ENCODE data around the gene APOF. TPM values are rescaled to one million over a fixed set of nuclear protein-coding genes. Genes with fewer than 3 reads are reported as not detected.

APOF gene
- total and polyA plus RNA-seq, 12 donors: not detected

DNA sequence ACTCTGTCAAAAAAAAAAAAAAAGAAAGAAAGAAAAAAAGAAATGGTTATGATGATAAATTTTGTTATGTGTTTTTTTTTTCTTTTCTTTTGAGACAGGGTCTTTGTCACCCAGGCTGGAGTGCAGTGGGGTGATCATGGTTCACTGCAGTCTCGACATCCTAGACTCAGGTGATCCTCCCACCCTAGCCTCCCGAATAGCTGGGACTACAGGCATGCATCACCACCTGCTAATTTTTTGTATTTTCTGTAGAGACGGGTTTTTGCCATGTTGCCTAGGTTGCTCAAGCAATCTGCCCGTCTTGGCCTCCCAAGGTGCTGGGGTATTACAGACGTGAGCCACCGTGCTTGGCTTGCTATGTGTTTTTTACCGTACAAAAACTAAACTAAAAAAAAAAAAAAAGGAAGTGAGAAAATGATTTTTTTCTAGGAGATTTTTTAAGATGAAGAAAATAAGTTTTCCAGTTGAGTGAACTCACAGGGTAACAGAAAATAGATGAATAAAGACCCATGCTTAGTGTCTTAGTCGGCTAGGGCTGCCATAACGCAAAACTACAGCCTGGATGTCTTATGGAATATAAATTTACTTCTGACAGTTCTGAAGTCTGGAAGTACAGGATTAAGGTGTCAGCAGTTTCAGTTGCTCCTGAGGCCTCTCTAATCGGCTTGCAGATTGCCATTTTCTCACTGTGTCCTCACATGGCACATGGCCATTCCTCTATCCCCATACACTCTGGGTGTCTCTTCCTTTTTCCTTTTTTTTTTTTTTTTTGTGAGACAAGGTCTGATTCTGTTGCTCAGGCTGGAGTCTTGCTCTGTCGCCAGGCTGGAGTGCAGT is 13.2 kb upstream of the APOF start:
- DNase-seq: no peak
- H3K27ac ChIP-seq: no peak overlapping the region
- H3K4me3 ChIP-seq: no peak overlapping the region
- WGBS, 2 donors: 83 to 87% methylated on average over 11 of the region's 11 CpGs
- TF ChIP-seq, protein P1, sequence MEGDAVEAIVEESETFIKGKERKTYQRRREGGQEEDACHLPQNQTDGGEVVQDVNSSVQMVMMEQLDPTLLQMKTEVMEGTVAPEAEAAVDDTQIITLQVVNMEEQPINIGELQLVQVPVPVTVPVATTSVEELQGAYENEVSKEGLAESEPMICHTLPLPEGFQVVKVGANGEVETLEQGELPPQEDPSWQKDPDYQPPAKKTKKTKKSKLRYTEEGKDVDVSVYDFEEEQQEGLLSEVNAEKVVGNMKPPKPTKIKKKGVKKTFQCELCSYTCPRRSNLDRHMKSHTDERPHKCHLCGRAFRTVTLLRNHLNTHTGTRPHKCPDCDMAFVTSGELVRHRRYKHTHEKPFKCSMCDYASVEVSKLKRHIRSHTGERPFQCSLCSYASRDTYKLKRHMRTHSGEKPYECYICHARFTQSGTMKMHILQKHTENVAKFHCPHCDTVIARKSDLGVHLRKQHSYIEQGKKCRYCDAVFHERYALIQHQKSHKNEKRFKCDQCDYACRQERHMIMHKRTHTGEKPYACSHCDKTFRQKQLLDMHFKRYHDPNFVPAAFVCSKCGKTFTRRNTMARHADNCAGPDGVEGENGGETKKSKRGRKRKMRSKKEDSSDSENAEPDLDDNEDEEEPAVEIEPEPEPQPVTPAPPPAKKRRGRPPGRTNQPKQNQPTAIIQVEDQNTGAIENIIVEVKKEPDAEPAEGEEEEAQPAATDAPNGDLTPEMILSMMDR (IDR thresholded peaks at IDR 0.05): no peak
- intact Hi-C loops (cut with DNase I): loop anchor here in 1 of 10 donors (10.0 kb wide), 1 partner anchor 69 kb away; the partner anchor contains the start of gene TIMELESS
- peaks cover 0 to under 1% (median 0%) of the 10 kb centered on the region in 7 donors for H3K27me3 ChIP-seq
- no peaks in the 10 kb centered on the region for H3K36me3 ChIP-seq
- H3K9me3 ChIP-seq: peaks cover 0 to 6% (median 0%) of the 10 kb centered on the region in 11 donors
- peaks cover 0 to 10% (median 0%) of the 10 kb centered on the region in 9 donors for H3K4me1 ChIP-seq
- ATAC-seq: no peak

DNA sequence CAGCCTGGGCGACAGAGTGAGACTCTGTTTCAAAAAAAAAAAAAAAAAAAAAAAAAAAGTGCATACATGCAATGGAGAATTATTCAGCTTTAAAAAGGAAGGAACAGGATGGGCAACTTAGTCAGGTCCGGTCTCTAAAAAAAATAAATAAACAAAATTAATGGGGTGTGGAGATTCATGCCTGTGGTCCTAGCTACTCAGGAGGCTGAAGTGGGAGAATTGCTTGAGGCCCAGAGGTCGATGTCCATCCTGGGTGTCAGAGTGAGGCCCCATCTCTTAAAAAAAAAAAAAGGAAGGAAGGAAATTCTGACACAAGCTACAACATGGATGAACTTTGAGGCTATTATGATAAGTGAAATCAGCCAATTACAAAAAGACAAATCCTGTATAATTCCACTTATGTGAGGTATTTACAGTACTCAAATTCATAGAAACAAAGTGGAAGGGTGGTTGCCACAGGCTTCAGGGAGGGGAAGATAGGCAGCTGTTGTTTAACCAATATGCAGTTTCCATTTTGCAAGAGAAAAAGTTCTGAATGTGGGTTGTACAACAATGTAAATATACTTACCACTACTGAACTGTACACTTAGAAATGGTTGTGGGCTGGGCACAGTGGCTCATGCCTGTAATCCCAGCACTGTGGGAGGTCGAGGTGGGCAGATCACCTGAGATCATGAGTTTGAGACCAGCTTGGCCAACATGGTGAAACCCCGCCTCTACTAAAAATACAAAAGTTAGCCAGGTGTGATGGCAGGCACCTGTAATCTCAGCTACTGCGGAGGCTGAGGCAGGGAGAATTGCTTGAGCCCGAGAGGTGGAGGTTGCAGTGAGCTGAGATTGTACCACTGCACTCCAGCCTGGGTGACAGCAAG is 12.3 kb upstream of the APOF start:
- H3K9me3 ChIP-seq: peaks cover 0 to 6% (median 0%) of the 10 kb centered on the region in 11 donors
- no peak overlapping the region for H3K27ac ChIP-seq
- peaks cover 0 to 10% (median 0%) of the 10 kb centered on the region in 9 donors for H3K4me1 ChIP-seq
- 75 to 77% methylated on average over 7 of the region's 7 CpGs for WGBS, 2 donors
- no peak for DNase-seq
- H3K27me3 ChIP-seq: peaks cover 0 to 4% (median 0%) of the 10 kb centered on the region in 7 donors
- H3K4me3 ChIP-seq: no peak overlapping the region
- no peak for ATAC-seq
- intact Hi-C loops (cut with DNase I): loop anchor here in 2 of 10 donors (5.0 to 10.0 kb wide), 2 partner anchors 62 to 70 kb away; partner anchors contain the start of gene TIMELESS (in 1 of the 2)
- TF ChIP-seq, protein P1 (IDR thresholded peaks at IDR 0.05): no peak
- no peaks in the 10 kb centered on the region for H3K36me3 ChIP-seq

DNA sequence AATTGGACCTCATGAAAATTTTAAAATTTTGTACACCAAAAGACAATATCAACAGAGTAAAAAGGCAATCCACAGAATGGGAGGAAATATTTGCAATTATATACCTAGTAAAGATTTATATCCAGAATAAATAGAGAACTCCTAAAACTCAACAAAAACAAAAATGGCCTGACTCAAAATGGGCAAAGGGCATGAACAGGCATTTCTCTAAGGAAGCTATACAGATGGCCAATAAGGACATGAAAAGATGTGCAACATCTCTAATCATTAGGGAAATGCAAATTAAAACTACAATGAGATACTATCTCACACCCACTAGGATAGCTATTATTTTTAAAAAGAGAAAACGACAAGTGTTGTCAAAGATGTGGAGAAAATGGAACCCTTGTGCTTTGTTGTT is 10.9 kb upstream of the APOF start:
- DNase-seq: no peak
- TF ChIP-seq, protein P1 (IDR thresholded peaks at IDR 0.05): no peak
- 94 to 98% methylated on average over 1 of the region's 1 CpG for WGBS, 2 donors
- H3K27me3 ChIP-seq: peaks cover 0 to 4% (median 0%) of the 10 kb centered on the region in 7 donors
- peaks cover 0 to 6% (median 0%) of the 10 kb centered on the region in 11 donors for H3K9me3 ChIP-seq
- intact Hi-C loops (cut with DNase I): loop anchor here in 2 of 10 donors (5.0 to 10.0 kb wide), 2 partner anchors 64 to 71 kb away; partner anchors contain the start of gene TIMELESS (in 1 of the 2)
- H3K4me1 ChIP-seq: peaks cover 0 to 10% (median 0%) of the 10 kb centered on the region in 9 donors
- H3K4me3 ChIP-seq: no peak overlapping the region
- no peak overlapping the region for H3K27ac ChIP-seq
- ATAC-seq: no peak
- H3K36me3 ChIP-seq: no peaks in the 10 kb centered on the region

DNA sequence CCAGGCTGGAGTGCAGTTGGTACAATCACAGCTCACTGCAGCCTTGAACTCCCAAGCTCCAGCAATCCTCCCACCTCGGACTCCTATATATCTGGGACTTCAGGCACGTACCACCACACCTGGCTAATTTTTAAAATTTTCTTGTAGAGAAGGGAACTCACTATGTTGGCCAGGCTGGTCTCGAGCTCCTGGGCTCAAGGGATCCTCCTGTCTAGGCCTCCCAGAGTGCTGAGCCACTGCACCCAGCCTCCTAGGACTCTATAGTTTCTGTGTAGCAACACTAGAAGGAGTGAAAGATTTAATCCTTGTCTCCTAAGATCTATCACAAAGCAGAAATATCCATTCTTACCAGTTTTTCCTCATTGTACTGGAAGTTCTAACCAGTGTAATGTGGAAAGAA is 4.3 kb upstream of the APOF start:
- Histone ChIP-seq H3K4me1 (no peaks in the 10 kb centered on the region), H3K27ac (no peak overlapping the region), H3K36me3 (no peaks in the 10 kb centered on the region), H3K27me3 (peaks cover 0 to 4% (median 0%) of the 10 kb centered on the region in 7 donors), H3K4me3 (no peak overlapping the region), H3K9me3 (no peaks in the 10 kb centered on the region)
- TF ChIP-seq, protein P1 (IDR thresholded peaks at IDR 0.05): no peak
- intact Hi-C loops (cut with DNase I): loop anchor here in 3 of 10 donors (10.0 kb wide), 1 partner anchor 98 kb away; the partner anchor contains the start of gene SPRYD4 (in 3 of the 3)
- 87 to 89% methylated on average over 3 of the region's 3 CpGs for WGBS, 2 donors
- ATAC-seq: no peak
- no peak for DNase-seq

Measured in heart right ventricle (tissue), 16 donors.